ENCODE results near the gene MRPL11. TPM values are rescaled to one million over a fixed set of nuclear protein-coding genes. Genes with fewer than 3 reads are reported as not detected.
"Not testable (repeated sequence)": the region's sequence is repeated elsewhere in the genome, so short reads cannot be mapped to it uniquely, and the experiment has no call there.

The MRPL11 gene
- polyA plus RNA-seq, 1 experiment: 54.5 TPM

GRCh38 chr11:66466225-66467033 is 27.8 kb upstream of the MRPL11 start, which contains the start of gene PELI3:
Gene PELI3, plus strand, starts transcription at chr11:66466905. Its CDS starts 1,224 bp downstream, at chr11:66468129.
- ChIA-PET CTCF (interaction anchor here (0.7 to 2.8 kb wide), 5 partner anchors 8 to 59 kb away, joined by 3 to 18 read pairs (median 3); partner anchors contain the start of genes DPP3 and MRPL11), POLR2A (interaction anchor here (0.6 to 0.9 kb wide), 4 partner anchors 14 to 210 kb away, joined by 5 to 12 read pairs (median 7); partner anchors contain the start of gene DPP3)
- no peaks in the 10 kb centered on the region; the same call in 1 of the 2 replicates for H3K27me3 ChIP-seq (ENCODE audit: control insufficient read depth, insufficient read depth, low read length)
- peak within 1 kb of the TSS; percentile 72 for H3K4me3 ChIP-seq (ENCODE audit: low read depth, low read length)
- peaks cover 5% of the 10 kb centered on the region; the same call in 1 of the 2 replicates for H3K36me3 ChIP-seq (ENCODE audit: control insufficient read depth, insufficient read depth, low read length)
- no peak for TF ChIP-seq CTCF (IDR thresholded peaks at IDR 0.05; ENCODE audit: insufficient read depth, low read depth, low read length)
- DNase-seq (ENCODE audit: low read depth): peak; percentile 41

GRCh38 chr11:66465373-66466224 is 27.0 kb upstream of the MRPL11 start:
- POLR2A ChIA-PET: no interaction called here
- Histone ChIP-seq H3K4me3 (ENCODE audit: low read depth, low read length) (peak overlapping the region; percentile 72), H3K36me3 (ENCODE audit: control insufficient read depth, insufficient read depth, low read length) (peaks cover 2% of the 10 kb centered on the region; the same call in 1 of the 2 replicates), H3K27me3 (ENCODE audit: control insufficient read depth, insufficient read depth, low read length) (no peaks in the 10 kb centered on the region; the same call in 1 of the 2 replicates)
- TF ChIP-seq CTCF (IDR thresholded peaks at IDR 0.05; ENCODE audit: insufficient read depth, low read depth, low read length): no peak
- CTCF ChIA-PET: interaction anchor here (1.0 to 2.8 kb wide), 4 partner anchors 13 to 79 kb away, joined by 3 to 18 read pairs (median 3); partner anchors contain the start of gene DPP3
- no peak for DNase-seq (ENCODE audit: low read depth)

- CTCF ChIA-PET: interaction anchor here (1.0 to 1.3 kb wide), 2 partner anchors 56 to 79 kb away, joined by 3 read pairs; no protein-coding TSS in a partner anchor
- Histone ChIP-seq H3K36me3 (ENCODE audit: control insufficient read depth, insufficient read depth, low read length) (peaks cover 2% of the 10 kb centered on the region; the same call in 1 of the 2 replicates), H3K27me3 (ENCODE audit: control insufficient read depth, insufficient read depth, low read length) (no peaks in the 10 kb centered on the region; the same call in 1 of the 2 replicates), H3K4me3 (ENCODE audit: low read depth, low read length) (no peak overlapping the region)
- no peak for TF ChIP-seq CTCF (IDR thresholded peaks at IDR 0.05; ENCODE audit: insufficient read depth, low read depth, low read length)
- no peak for DNase-seq (ENCODE audit: low read depth)
- POLR2A ChIA-PET: no interaction called here
Measured at GRCh38 chr11:66464916-66465315, 26.3 kb upstream of the MRPL11 start.

- H3K36me3 ChIP-seq (ENCODE audit: control insufficient read depth, insufficient read depth, low read length); H3K27me3 ChIP-seq (ENCODE audit: control insufficient read depth, insufficient read depth, low read length); DNase-seq (ENCODE audit: low read depth); POLR2A ChIA-PET; H3K4me3 ChIP-seq (ENCODE audit: low read depth, low read length): not testable (repeated sequence)
- CTCF ChIA-PET: interaction anchor here (1.3 kb wide), 1 partner anchor 78 kb away, joined by 3 read pairs; no protein-coding TSS in a partner anchor
Measured at GRCh38 chr11:66464116-66464515, 25.5 kb upstream of the MRPL11 start.

GRCh38 chr11:66462911-66463310 is 24.3 kb upstream of the MRPL11 start:
- CTCF ChIA-PET: no interaction called here

More at GRCh38 chr11:66462911-66463310, 24.3 kb upstream of the MRPL11 start:
- no peak for TF ChIP-seq CTCF (IDR thresholded peaks at IDR 0.05; ENCODE audit: insufficient read depth, low read depth, low read length)
- POLR2A ChIA-PET: no interaction called here
- no peaks in the 10 kb centered on the region for H3K36me3 ChIP-seq (ENCODE audit: control insufficient read depth, insufficient read depth, low read length)
- no peak for DNase-seq (ENCODE audit: low read depth)
- no peak overlapping the region for H3K4me3 ChIP-seq (ENCODE audit: low read depth, low read length)
- H3K27me3 ChIP-seq (ENCODE audit: control insufficient read depth, insufficient read depth, low read length): no peaks in the 10 kb centered on the region; the same call in 1 of the 2 replicates

Data from BJ (cell line).